Lower leg skin (tissue), 3 donors: ENCODE measurements around the gene SKAP1.

Experiments used
- CTCF ChIP-seq, 3 donors: fragments of 450-650 bp; IDR thresholded peaks; one replicate each; pipeline ENCODE4 v1.5.1; 2016; ENCODE audit warnings: antibody characterized with exemption in 3 of 3, mild to moderate bottlenecking in 3 of 3, moderate library complexity in 2 of 3
- POLR2A ChIP-seq, 2 donors: fragments of 450-650 bp; IDR thresholded peaks; one replicate each; pipeline ENCODE4 v1.6.1; 2016 to 2017; ENCODE audit warnings: antibody characterized with exemption in 2 of 2, mild to moderate bottlenecking in 1 of 2, moderate library complexity in 1 of 2

DNA sequence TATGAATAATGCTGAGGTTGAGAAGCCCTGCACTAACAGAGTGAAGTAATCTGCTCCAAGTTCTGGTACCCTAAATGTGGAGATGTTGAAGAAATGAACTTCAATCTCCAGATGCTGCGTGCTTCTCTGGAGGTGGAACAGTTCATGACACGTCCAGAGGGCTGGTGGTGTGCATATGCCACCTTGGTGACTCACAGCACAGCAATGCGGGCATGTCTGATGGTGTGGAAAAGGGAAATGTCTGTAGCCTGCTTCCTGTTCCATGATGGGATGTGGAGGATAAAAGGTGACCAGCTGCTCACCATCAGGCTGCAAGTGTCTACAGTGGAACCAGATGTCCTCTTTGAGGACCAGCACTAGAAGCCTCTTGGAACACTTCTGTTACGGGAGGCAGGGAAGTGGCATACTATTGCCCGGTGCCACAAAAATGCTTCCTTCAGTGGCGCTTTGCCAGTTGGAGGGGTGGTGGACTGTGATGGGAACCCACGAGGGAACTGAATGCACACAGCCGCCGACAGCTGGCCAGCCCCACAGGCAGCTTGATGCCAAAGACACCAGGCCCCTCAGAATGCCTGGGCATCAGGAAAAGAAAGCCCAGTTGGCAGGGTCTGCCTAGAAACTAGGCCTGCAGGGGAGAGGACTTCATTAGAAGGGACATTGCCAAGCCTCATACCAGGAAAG lies 302.5 kb downstream of the SKAP1 start:
- TF ChIP-seq CTCF (IDR thresholded peaks at IDR 0.05) (no peak), POLR2A (IDR thresholded peaks at IDR 0.05) (no peak)
